SU-DHL-6 (cell line): ENCODE results near the gene MGMT.

Experiments used
- H2AFZ ChIP-seq: fragments of 200-600 bp; sonication (generic); 2 replicates; pipeline ENCODE4 v1.6.1; 2014; ENCODE audit warnings: low read depth, mild to moderate bottlenecking, moderate library complexity, mixed read lengths, antibody characterized with exemption, low read length; ENCODE audit not compliant: severe bottlenecking
- H3F3A ChIP-seq: fragments of 200-600 bp; shearing (Covaris generic); 2 replicates; pipeline ENCODE4 v1.6.0; 2016; ENCODE audit warnings: antibody characterized with exemption, mild to moderate bottlenecking; ENCODE audit not compliant: insufficient read depth
- H3K27ac ChIP-seq: fragments of 200-600 bp; sonication (generic); 2 replicates; pipeline ENCODE4 v1.5.1; 2016; ENCODE audit warnings: low read depth, mild to moderate bottlenecking, low read length, moderate library complexity, mixed read lengths
- H3K27me3 ChIP-seq: fragments of 200-600 bp; sonication (generic), shearing (Covaris generic); 2 replicates; pipeline ENCODE4 v1.6.0; 2014; ENCODE audit warnings: mild to moderate bottlenecking, low read length
- H3K36me3 ChIP-seq: fragments of 200-600 bp; sonication (generic); 2 replicates; pipeline ENCODE4 v1.6.1; 2014; ENCODE audit warnings: mild to moderate bottlenecking, low read length, mixed read lengths
- H3K4me2 ChIP-seq: fragments of 300-600, 200-600 bp; shearing (Covaris generic), sonication (generic); 2 replicates; pipeline ENCODE4 v1.6.0; 2014; ENCODE audit warnings: low read length, low read depth, mild to moderate bottlenecking; ENCODE audit not compliant: poor library complexity, severe bottlenecking
- H3K4me3 ChIP-seq: fragments of 200-600 bp; sonication (generic); 2 replicates; pipeline ENCODE4 v1.5.1; 2014; ENCODE audit warnings: antibody characterized with exemption, low read length, mild to moderate bottlenecking, mixed read lengths; ENCODE audit not compliant: insufficient read depth, poor library complexity, severe bottlenecking
- H3K79me2 ChIP-seq: fragments of 200-600 bp; sonication (generic); 2 replicates; pipeline ENCODE4 v1.6.1; 2014; ENCODE audit warnings: mild to moderate bottlenecking, low read length, moderate library complexity; ENCODE audit not compliant: insufficient read depth
- H3K9ac ChIP-seq: fragments of 200-600 bp; sonication (generic); 2 replicates; pipeline ENCODE4 v1.7.0; 2014; ENCODE audit warnings: mild to moderate bottlenecking, low read length
- H3K9me2 ChIP-seq: fragments of 200-600 bp; sonication (generic); replicated peaks from 2 replicates; pipeline ENCODE4 v1.6.1; 2014; ENCODE audit warnings: low read length; ENCODE audit not compliant: insufficient read depth
- H3K9me3 ChIP-seq: fragments of 200-600 bp; sonication (generic); 2 replicates; pipeline ENCODE4 v1.6.1; 2014; ENCODE audit warnings: low read length, mixed read lengths; ENCODE audit not compliant: insufficient read depth
- H4K20me1 ChIP-seq: fragments of 200-600 bp; sonication (generic); 2 replicates; pipeline ENCODE4 v1.6.1; 2014; ENCODE audit warnings: low read depth, mild to moderate bottlenecking, antibody characterized with exemption, low read length, moderate library complexity, mixed read lengths
- CTCF ChIP-seq: fragments of 200-600 bp; sonication (generic); IDR thresholded peaks from one replicate; pipeline ENCODE4 v1.5.1; 2017; ENCODE audit warnings: antibody characterized with exemption, mild to moderate bottlenecking, low read length, moderate library complexity; ENCODE audit not compliant: insufficient read depth, poor library complexity, severe bottlenecking
- EZH2phosphoT487 ChIP-seq: fragments of 200-600 bp; sonication (generic), shearing (Covaris generic); conservative IDR thresholded peaks from 2 replicates; pipeline ENCODE4 v1.6.1; 2018; ENCODE audit warnings: mild to moderate bottlenecking, antibody characterized with exemption, low read length, moderate library complexity, mixed read lengths

MGMT gene

GRCh38 chr10:129655679-129656031 is 188.6 kb downstream of the MGMT start:
- no peaks in the 10 kb centered on the region for H3K36me3 ChIP-seq
- H3K4me3 ChIP-seq: no peak overlapping the region

GRCh38 chr10:129656642-129657041 is 189.6 kb downstream of the MGMT start:
- no peak overlapping the region for H3K9ac ChIP-seq
- no peak overlapping the region for H2AFZ ChIP-seq
- no peak overlapping the region for H3K4me3 ChIP-seq
- no peaks in the 10 kb centered on the region for H3K9me3 ChIP-seq
- H3F3A ChIP-seq: no peaks in the 10 kb centered on the region
- H3K79me2 ChIP-seq: no peaks in the 10 kb centered on the region
- H3K9me2 ChIP-seq: no peaks in the 10 kb centered on the region
- no peak overlapping the region for H3K27ac ChIP-seq
- H3K27me3 ChIP-seq: no peaks in the 10 kb centered on the region
- no peaks in the 10 kb centered on the region for H3K36me3 ChIP-seq
- no peak overlapping the region for H3K4me2 ChIP-seq
- H4K20me1 ChIP-seq: no peaks in the 10 kb centered on the region
- TF ChIP-seq EZH2phosphoT487 (no peak), CTCF (no peak)

More at GRCh38 chr10:129655679-129656031, 188.6 kb downstream of the MGMT start:
- Histone ChIP-seq H3K9me3 (no peaks in the 10 kb centered on the region), H3K9ac (no peak overlapping the region), H3K79me2 (no peaks in the 10 kb centered on the region), H2AFZ (no peak overlapping the region), H3K27ac (no peak overlapping the region), H3K9me2 (no peaks in the 10 kb centered on the region), H3K27me3 (no peaks in the 10 kb centered on the region), H4K20me1 (no peaks in the 10 kb centered on the region), H3F3A (no peaks in the 10 kb centered on the region), H3K4me2 (no peak overlapping the region)
- TF ChIP-seq CTCF (no peak), EZH2phosphoT487 (no peak)

- H3F3A ChIP-seq: no peaks in the 10 kb centered on the region
- no peaks in the 10 kb centered on the region for H4K20me1 ChIP-seq
- no peak overlapping the region for H3K27ac ChIP-seq
- H3K4me3 ChIP-seq: no peak overlapping the region
- no peak overlapping the region for H2AFZ ChIP-seq
- H3K4me2 ChIP-seq: no peak overlapping the region
- no peaks in the 10 kb centered on the region for H3K9me3 ChIP-seq
- no peaks in the 10 kb centered on the region for H3K9me2 ChIP-seq
- no peaks in the 10 kb centered on the region for H3K36me3 ChIP-seq
- TF ChIP-seq CTCF: no peak
- no peak for TF ChIP-seq EZH2phosphoT487
- no peak overlapping the region for H3K9ac ChIP-seq
- no peaks in the 10 kb centered on the region for H3K27me3 ChIP-seq
- no peaks in the 10 kb centered on the region for H3K79me2 ChIP-seq
Measured at GRCh38 chr10:129657297-129658017, 190.4 kb downstream of the MGMT start.
